Measurements from ENCODE around the gene CLCF1. TPM values are rescaled to one million over a fixed set of nuclear protein-coding genes. Genes with fewer than 3 reads are reported as not detected.

Gene CLCF1
- total and polyA plus RNA-seq, 2 of the 13 experiments (the other 11 are each of a cell fraction or from before 2014, with no cell fraction given): 0.49 to 0.78 TPM

GRCh38 chr11:67353317-67354074 is 19.9 kb downstream of the CLCF1 start, which contains the start of gene POLD4:
TSS of gene POLD4 (minus strand) at chr11:67353546. CDS start at chr11:67353399, 147 bp downstream.
- in situ Hi-C loops (cut with HindIII; ENCODE audit: extremely low pct_ligation_motif_present, low pct_unique_long_range_greater_than_20kb): loop anchor here (5.0 kb wide), 1 partner anchor 34 kb away; no protein-coding TSS in a partner anchor
- H4K20me1 ChIP-seq (ENCODE audit: insufficient read depth, low read length): no peaks in the 10 kb centered on the region
- no TSS peak for BruUV-seq (replicated peaks)
- H3K36me3 ChIP-seq (replicated peaks in 1 of 2; ENCODE audit: control insufficient read depth in 1 of 2, insufficient read depth in 2 of 2, low read length in 2 of 2): no peaks in the 10 kb centered on the region
- H3K9ac ChIP-seq (ENCODE audit: insufficient read depth, low read depth, low read length): peak within 1 kb of the TSS; percentile 72
- peak within 1 kb of the TSS; percentile 79 for H3K27ac ChIP-seq (ENCODE audit: extremely low read length, insufficient read depth, low read length)
- POLR2A ChIA-PET: interaction anchor here (0.7 to 9.7 kb wide), 23 partner anchors 8 to 299 kb away, joined by 3 to 365 read pairs (median 5); partner anchors contain the start of genes AIP, ANKRD13D, CLCF1 and NUDT8
- ATAC-seq (peak; percentile 82), FAIRE-seq (peak; percentile 77), DNase-seq (ENCODE audit: low spot score) (peak; percentile 89)
- peak within 1 kb of the TSS; percentile 96 for H3K4me2 ChIP-seq (ENCODE audit: low read depth, low read length)
- CTCF ChIA-PET (ENCODE audit: low intra/inter-chr PET ratio, low total read pairs): interaction anchor here (1.7 kb wide), 1 partner anchor 29 kb away, joined by 6 read pairs; no protein-coding TSS in a partner anchor
- H3K9me3 ChIP-seq (ENCODE audit: low read length): no peaks in the 10 kb centered on the region
- no peaks in the 10 kb centered on the region for H3K27me3 ChIP-seq (ENCODE audit: control insufficient read depth in 1 of 2, insufficient read depth in 2 of 2, low read length in 2 of 2)
- H3K4me1 ChIP-seq (ENCODE audit: insufficient read depth, low read length): peaks cover 46% of the 10 kb centered on the region
- no peak within 1 kb of the TSS for H2AFZ ChIP-seq (ENCODE audit: low read length)
- no peaks in the 10 kb centered on the region for H3K79me2 ChIP-seq (ENCODE audit: insufficient read depth, low read length)
- peak within 1 kb of the TSS; percentile 68 to 90 (median 71) for H3K4me3 ChIP-seq (replicated peaks in 1 of 3; ENCODE audit: insufficient read depth in 1 of 3, low read depth in 2 of 3, low read length in 3 of 3)
- intact Hi-C loops (cut with micrococcal nuclease; ENCODE audit: unreplicated experiment): no loop called here
- 0% methylated on average over 24 of the region's 37 CpGs for WGBS (ENCODE audit: low lambda C conversion rate)
- TF ChIP-seq WIZ (CRISPR knock-in tag; IDR thresholded peaks at IDR 0.05) (peak; percentile 52; the same call in 1 of the 2 replicates), PHF8 (CRISPR knock-in tag; IDR thresholded peaks at IDR 0.05) (peak; percentile 87), FOXA1 (IDR thresholded peaks at IDR 0.05) (no peak), FOXA1 (CRISPR knock-in tag; IDR thresholded peaks at IDR 0.05) (no peak), ZNF468 (CRISPR knock-in tag; IDR thresholded peaks at IDR 0.05) (peak; percentile 50; the same call in 1 of the 2 replicates), MAZ (IDR thresholded peaks at IDR 0.05; ENCODE audit: borderline replicate concordance, low read depth, low read length) (peak; percentile 72; the same call in 1 of the 2 replicates), MAZ (CRISPR knock-in tag; IDR thresholded peaks at IDR 0.05; ENCODE audit: low read depth) (no peak), ZNF264 (CRISPR knock-in tag; IDR thresholded peaks at IDR 0.05) (0 out of 2 replicates have a peak, but pooled peaks have one; percentile 19), REPIN1 (CRISPR knock-in tag; IDR thresholded peaks at IDR 0.05; ENCODE audit: borderline replicate concordance, low read depth) (peak; percentile 50; the same call in 1 of the 2 replicates), ZNF614 (CRISPR knock-in tag; IDR thresholded peaks at IDR 0.05; ENCODE audit: borderline replicate concordance) (0 out of 2 replicates have a peak, but pooled peaks have one; percentile 35), TBX3 (IDR thresholded peaks at IDR 0.05; ENCODE audit: borderline replicate concordance) (no peak), ZSCAN25 (CRISPR knock-in tag; IDR thresholded peaks at IDR 0.05) (peak; percentile 31; the same call in 1 of the 2 replicates), SMAD3 (CRISPR knock-in tag; IDR thresholded peaks at IDR 0.05) (peak; percentile 57), ARID4A (CRISPR knock-in tag; IDR thresholded peaks at IDR 0.05; ENCODE audit: borderline replicate concordance) (peak; percentile 83), MYC (CRISPR knock-in tag; IDR thresholded peaks at IDR 0.05; ENCODE audit: borderline replicate concordance) (0 out of 2 replicates have a peak, but pooled peaks have one; percentile 49), MLX (CRISPR knock-in tag; IDR thresholded peaks at IDR 0.05) (no peak), GLMP (CRISPR knock-in tag; IDR thresholded peaks at IDR 0.05; ENCODE audit: borderline replicate concordance) (no peak), GLI4 (CRISPR knock-in tag; IDR thresholded peaks at IDR 0.05; ENCODE audit: borderline replicate concordance) (peak; percentile 33; the same call in 1 of the 2 replicates)

Data from HepG2 (cell line).